Thymus (tissue), 14 donors: Measurements from ENCODE around the gene SLC1A4. TPM values are rescaled to one million over a fixed set of nuclear protein-coding genes. Genes with fewer than 3 reads are reported as not detected.

ENCODE experiments used
- DNase-seq, 9 donors: peaks; one replicate each; pipeline ENCODE4 v3.0.0-alpha.2; 2013; ENCODE audit warnings: low spot score in 9 of 9, low read depth in 6 of 9, missing footprints in 1 of 9
- H3K27ac ChIP-seq, 2 donors: one replicate each; pipeline ENCODE4 v1.5.1; 2013; ENCODE audit warnings: control low read depth in 1 of 2, low read depth in 1 of 2, low read length in 1 of 2, mild to moderate bottlenecking in 1 of 2, moderate library complexity in 1 of 2
- H3K27me3 ChIP-seq, 2 donors: one replicate each; pipeline ENCODE4 v1.5.1; 2013; ENCODE audit warnings: low read length in 1 of 2; ENCODE audit not compliant: control insufficient read depth in 2 of 2, insufficient read depth in 1 of 2
- H3K36me3 ChIP-seq, 2 donors: one replicate each; pipeline ENCODE4 v1.5.1; 2013; ENCODE audit warnings: low read length in 1 of 2, mild to moderate bottlenecking in 1 of 2, moderate library complexity in 1 of 2; ENCODE audit not compliant: control insufficient read depth in 2 of 2, insufficient read depth in 2 of 2
- H3K4me1 ChIP-seq, 2 donors: one replicate each; pipeline ENCODE4 v1.5.1; 2013; ENCODE audit warnings: low read length in 2 of 2; ENCODE audit not compliant: control insufficient read depth in 2 of 2, insufficient read depth in 2 of 2
- H3K4me3 ChIP-seq, 2 donors: one replicate each; pipeline ENCODE4 v1.5.1; 2013; ENCODE audit warnings: low read length in 2 of 2, control low read depth in 1 of 2, mild to moderate bottlenecking in 1 of 2
- H3K9me3 ChIP-seq, 2 donors: one replicate each; pipeline ENCODE4 v1.5.1; 2013; ENCODE audit warnings: low read length in 1 of 2, mild to moderate bottlenecking in 1 of 2; ENCODE audit not compliant: control insufficient read depth in 2 of 2, insufficient read depth in 1 of 2
- WGBS: extraction: QIAGEN DNeasy Blood & Tissue Kit; methylation state at CpG from one replicate; pipeline ENCODE4 v1.1.7; 2013; 5-methylcytosine and 5-hydroxymethylcytosine counted together
- long read RNA-seq, 10 donors: transcript quantifications; one replicate each; lab custom pipeline, GENCODE V29; 2026
- polyA plus RNA-seq: library from polyadenylated mRNA; stranded (reverse); fragments of 200-250 nt; gene quantifications from one replicate; pipeline ENCODE4 v1.2.3, GENCODE V29; 2013
- total RNA-seq: library from RNA; stranded (reverse); fragments of 120-200 nt; gene quantifications from one replicate; pipeline ENCODE4 v1.2.4, GENCODE V29; 2013
- donor health status: healthy.

SLC1A4 gene
- 12.5 TPM for total RNA-seq
- 4.9 TPM for polyA plus RNA-seq
- long read RNA-seq, donor 1: 0 reads
- long read RNA-seq, donor 2, full-length matches to known transcripts: 17 of 17 reads
- long read RNA-seq, donor 2, partial matches to known transcripts: 0 of 17 reads
- long read RNA-seq, donor 2, other reads (novel, unspliced or antisense): 0 of 17 reads
- long read RNA-seq, donor 3, full-length matches to known transcripts: 7 of 13 reads
- long read RNA-seq, donor 3, partial matches to known transcripts: 6 of 13 reads
- long read RNA-seq, donor 3, other reads (novel, unspliced or antisense): 0 of 13 reads
- long read RNA-seq, donor 4, full-length matches to known transcripts: 6 of 6 reads
- long read RNA-seq, donor 4, partial matches to known transcripts: 0 of 6 reads
- long read RNA-seq, donor 4, other reads (novel, unspliced or antisense): 0 of 6 reads
- long read RNA-seq, donor 5, full-length matches to known transcripts: 5 of 145 reads
- long read RNA-seq, donor 5, partial matches to known transcripts: 34 of 145 reads
- long read RNA-seq, donor 5, other reads (novel, unspliced or antisense): 106 of 145 reads
- long read RNA-seq, donor 6, full-length matches to known transcripts: 4 of 13 reads
- long read RNA-seq, donor 6, partial matches to known transcripts: 9 of 13 reads
- long read RNA-seq, donor 6, other reads (novel, unspliced or antisense): 0 of 13 reads
- long read RNA-seq, donor 7, full-length matches to known transcripts: 1 of 9 reads
- long read RNA-seq, donor 7, partial matches to known transcripts: 8 of 9 reads
- long read RNA-seq, donor 7, other reads (novel, unspliced or antisense): 0 of 9 reads
- long read RNA-seq, donor 8, full-length matches to known transcripts: 3 of 29 reads
- long read RNA-seq, donor 8, partial matches to known transcripts: 0 of 29 reads
- long read RNA-seq, donor 8, other reads (novel, unspliced or antisense): 26 of 29 reads
- long read RNA-seq, donor 9, full-length matches to known transcripts: 2 of 61 reads
- long read RNA-seq, donor 9, partial matches to known transcripts: 59 of 61 reads
- long read RNA-seq, donor 9, other reads (novel, unspliced or antisense): 0 of 61 reads
- long read RNA-seq, donor 10, full-length matches to known transcripts: 2 of 60 reads
- long read RNA-seq, donor 10, partial matches to known transcripts: 58 of 60 reads
- long read RNA-seq, donor 10, other reads (novel, unspliced or antisense): 0 of 60 reads

DNA sequence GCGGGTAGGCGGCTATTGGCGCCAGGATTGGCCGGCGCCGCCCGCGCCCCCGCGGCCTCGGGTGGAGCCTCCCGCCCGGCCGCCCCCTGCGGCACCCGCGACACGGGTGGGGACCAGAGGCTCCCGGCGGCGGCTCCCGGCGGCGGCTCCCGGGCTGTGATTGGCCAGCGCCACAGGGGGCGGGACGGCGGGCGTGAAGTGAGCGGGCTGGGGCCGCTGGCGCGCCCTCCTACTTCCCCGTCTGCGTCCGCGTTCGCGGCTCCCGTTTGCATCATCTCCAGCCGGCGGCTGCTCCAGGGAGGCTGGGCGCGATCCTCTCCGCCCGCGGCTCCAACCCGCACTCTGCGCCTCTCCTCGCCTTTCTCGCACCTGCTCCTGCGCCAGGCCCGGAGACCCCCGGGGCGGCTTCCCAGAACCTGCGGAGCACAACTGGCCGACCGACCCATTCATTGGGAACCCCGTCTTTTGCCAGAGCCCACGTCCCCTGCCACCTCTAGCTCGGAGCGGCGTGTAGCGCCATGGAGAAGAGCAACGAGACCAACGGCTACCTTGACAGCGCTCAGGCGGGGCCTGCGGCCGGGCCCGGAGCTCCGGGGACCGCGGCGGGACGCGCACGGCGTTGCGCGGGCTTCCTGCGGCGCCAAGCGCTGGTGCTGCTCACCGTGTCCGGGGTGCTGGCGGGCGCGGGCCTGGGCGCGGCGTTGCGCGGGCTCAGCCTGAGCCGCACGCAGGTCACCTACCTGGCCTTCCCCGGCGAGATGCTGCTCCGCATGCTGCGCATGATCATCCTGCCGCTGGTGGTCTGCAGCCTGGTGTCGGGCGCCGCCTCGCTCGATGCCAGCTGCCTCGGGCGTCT lies at the start of gene SLC1A4:
Gene SLC1A4, plus strand, starts transcription at position 274 of the 856 bp plus-strand sequence. Its CDS starts 245 bp downstream, at position 519.
- peak in 8 of 9 donors; percentile 55 to 90 (median 84) for DNase-seq
- peak within 1 kb of the TSS; percentile 82 to 85 for H3K4me3 ChIP-seq
- WGBS: under 1% methylated on average over 109 of the region's 109 CpGs
- peaks cover 0 to 8% of the 10 kb centered on the region in 2 donors for H3K27me3 ChIP-seq
- peaks cover 0 to 14% of the 10 kb centered on the region in 2 donors for H3K36me3 ChIP-seq
- H3K4me1 ChIP-seq: peaks cover 30 to 62% of the 10 kb centered on the region in 2 donors
- H3K9me3 ChIP-seq: no peaks in the 10 kb centered on the region
- peak within 1 kb of the TSS; percentile 82 to 86 for H3K27ac ChIP-seq

DNA sequence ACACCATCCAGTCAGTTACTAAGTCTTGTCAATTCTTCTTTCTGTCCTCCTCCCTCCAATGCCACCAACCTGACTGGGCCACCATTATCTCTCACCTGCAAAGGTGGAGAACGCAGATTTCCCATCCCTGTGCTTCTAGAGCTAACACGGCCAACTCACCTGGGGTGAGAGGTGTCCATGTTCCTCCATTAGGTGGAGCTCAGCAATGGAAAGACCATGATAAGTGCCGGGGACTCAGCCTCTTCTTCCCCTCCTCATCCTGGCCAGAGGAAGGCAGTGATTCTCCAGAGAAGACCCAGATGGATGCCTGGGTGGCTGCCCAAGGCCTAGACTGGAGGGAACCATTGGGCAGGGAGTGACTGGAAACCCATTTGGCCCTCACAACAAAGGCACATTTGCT lies 48.1 kb upstream of the SLC1A4 start:
- H3K36me3 ChIP-seq: no peaks in the 10 kb centered on the region
- WGBS: 99% methylated on average over 3 of the region's 3 CpGs

DNA sequence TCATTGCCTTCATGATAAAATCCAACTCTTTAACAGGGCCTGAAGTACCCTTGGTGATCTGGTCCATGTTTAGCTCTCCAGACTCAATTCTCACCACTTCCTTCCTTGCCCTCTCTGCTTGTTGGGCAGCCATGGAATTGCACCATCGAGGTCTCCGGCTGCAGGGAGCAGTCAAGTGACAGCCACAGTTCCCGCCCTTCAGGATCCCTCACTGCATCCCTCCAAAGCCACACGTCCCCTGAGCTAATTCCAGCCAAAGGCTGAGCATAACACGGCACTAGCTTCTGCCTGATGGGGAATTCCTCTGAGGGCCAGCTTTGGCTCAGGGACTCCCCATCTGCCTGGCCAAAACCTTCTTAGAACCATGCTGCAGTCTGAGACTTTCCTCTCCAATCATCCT lies 47.4 kb upstream of the SLC1A4 start:
- Histone ChIP-seq H3K4me3 (no peak overlapping the region), H3K27ac (no peak overlapping the region), H3K9me3 (no peaks in the 10 kb centered on the region), H3K4me1 (peaks cover 28 to 71% of the 10 kb centered on the region in 2 donors), H3K36me3 (no peaks in the 10 kb centered on the region), H3K27me3 (no peaks in the 10 kb centered on the region)
- WGBS: 75% methylated on average over 5 of the region's 5 CpGs
- no peak for DNase-seq

More for the DNA sequence above, 48.1 kb upstream of the SLC1A4 start:
- Histone ChIP-seq H3K4me1 (peaks cover 23 to 65% of the 10 kb centered on the region in 2 donors), H3K27me3 (no peaks in the 10 kb centered on the region), H3K27ac (no peak overlapping the region), H3K9me3 (no peaks in the 10 kb centered on the region), H3K4me3 (no peak overlapping the region)
- DNase-seq: no peak

DNA sequence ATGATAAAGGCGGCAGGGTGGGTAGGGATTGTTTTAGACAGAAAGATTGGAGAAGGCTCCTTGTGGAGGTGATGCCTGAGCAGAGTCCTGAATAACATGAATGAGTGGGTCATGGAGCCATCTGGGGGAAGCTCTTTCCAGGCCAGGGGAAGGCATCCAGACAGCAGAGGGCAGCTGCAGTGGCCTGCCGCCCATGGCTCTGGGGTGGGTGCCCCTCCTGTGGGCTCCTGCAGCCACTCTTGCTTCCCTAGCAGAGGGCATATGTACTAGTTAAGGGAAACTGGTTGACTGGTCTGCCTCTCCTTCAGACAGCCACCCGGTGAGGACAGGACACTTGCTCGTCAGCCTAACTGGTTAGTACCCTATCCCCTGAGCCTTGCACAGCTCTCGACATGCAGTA lies 46.5 kb upstream of the SLC1A4 start:
- H3K4me1 ChIP-seq: peaks cover 36 to 75% of the 10 kb centered on the region in 2 donors
- DNase-seq: no peak

DNA sequence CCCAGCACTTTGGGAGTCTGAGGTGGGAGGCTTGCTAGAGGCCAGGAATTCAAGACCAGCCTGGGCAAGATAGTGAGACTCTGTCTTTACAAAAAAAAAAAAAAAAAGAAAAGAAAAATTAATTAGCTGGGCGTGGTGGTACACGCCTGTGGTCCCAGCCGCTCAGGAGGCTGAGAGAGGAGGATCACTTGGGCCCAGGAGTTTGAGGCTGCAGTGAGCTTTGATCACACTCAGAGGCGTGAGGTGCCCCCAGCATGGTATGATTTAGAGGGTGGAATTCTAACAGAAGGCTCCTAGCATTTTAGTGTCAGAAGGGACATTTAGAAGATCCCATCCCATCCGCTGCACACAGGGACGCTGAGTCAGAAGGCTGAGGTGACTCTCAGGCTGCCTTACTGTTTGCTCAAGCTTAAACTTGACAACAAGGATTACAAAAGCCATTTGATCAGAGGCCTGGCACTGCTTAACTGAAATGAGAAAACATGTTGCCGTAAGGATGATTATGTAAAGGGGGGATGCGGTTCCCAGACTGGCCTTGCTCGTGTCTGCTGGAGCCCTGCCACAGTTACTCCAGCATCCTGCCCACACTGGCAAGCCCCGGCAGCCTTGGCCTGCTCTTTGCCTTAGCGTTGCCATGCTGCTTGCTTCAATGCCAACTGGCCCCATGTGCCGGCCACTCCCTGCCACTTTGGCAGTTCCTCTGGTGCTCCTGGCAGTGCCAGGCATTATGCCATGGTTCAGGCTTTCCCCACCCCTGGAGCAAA lies 45.6 kb upstream of the SLC1A4 start:
- no peaks in the 10 kb centered on the region for H3K36me3 ChIP-seq
- DNase-seq: no peak
- no peaks in the 10 kb centered on the region for H3K27me3 ChIP-seq
- peaks cover 38 to 70% of the 10 kb centered on the region in 2 donors for H3K4me1 ChIP-seq
- H3K9me3 ChIP-seq: peaks cover 0 to 4% of the 10 kb centered on the region in 2 donors
- whole genome bisulfite sequencing: 91% methylated on average over 12 of the region's 12 CpGs
- H3K4me3 ChIP-seq: no peak overlapping the region
- H3K27ac ChIP-seq: peak overlapping the region in 1 of 2 donors; percentile 36

More for the DNA sequence above, 46.5 kb upstream of the SLC1A4 start:
- H3K27me3 ChIP-seq: no peaks in the 10 kb centered on the region
- 95% methylated on average over 5 of the region's 5 CpGs for WGBS
- H3K4me3 ChIP-seq: no peak overlapping the region
- H3K36me3 ChIP-seq: no peaks in the 10 kb centered on the region
- peaks cover 0 to 1% of the 10 kb centered on the region in 2 donors for H3K9me3 ChIP-seq
- H3K27ac ChIP-seq: no peak overlapping the region

DNA sequence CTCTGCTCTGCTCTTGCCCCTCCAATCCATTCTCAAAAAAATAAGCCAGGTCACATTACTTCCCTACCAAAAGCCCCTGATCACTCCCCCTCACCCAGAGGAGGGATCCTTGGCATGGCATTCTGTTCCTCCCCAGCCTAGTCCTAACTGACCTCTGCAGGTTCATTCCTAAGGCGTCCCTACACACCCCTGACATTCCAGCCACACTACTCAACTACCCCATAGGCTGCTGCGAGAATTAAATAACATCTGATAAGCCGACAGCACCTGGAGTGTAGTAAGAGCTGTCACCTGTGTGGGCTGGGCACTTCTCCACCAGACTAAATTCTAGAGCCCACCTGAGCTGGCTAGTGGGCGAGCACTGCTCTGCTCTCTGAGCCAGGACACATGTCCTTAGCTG lies 44.7 kb upstream of the SLC1A4 start:
- H3K36me3 ChIP-seq: no peaks in the 10 kb centered on the region
- H3K27ac ChIP-seq: no peak overlapping the region
- H3K4me3 ChIP-seq: no peak overlapping the region
- no peak for DNase-seq
- peaks cover 0 to 4% of the 10 kb centered on the region in 2 donors for H3K9me3 ChIP-seq
- peaks cover 38 to 61% of the 10 kb centered on the region in 2 donors for H3K4me1 ChIP-seq
- WGBS: 90% methylated on average over 4 of the region's 4 CpGs
- no peaks in the 10 kb centered on the region for H3K27me3 ChIP-seq

DNA sequence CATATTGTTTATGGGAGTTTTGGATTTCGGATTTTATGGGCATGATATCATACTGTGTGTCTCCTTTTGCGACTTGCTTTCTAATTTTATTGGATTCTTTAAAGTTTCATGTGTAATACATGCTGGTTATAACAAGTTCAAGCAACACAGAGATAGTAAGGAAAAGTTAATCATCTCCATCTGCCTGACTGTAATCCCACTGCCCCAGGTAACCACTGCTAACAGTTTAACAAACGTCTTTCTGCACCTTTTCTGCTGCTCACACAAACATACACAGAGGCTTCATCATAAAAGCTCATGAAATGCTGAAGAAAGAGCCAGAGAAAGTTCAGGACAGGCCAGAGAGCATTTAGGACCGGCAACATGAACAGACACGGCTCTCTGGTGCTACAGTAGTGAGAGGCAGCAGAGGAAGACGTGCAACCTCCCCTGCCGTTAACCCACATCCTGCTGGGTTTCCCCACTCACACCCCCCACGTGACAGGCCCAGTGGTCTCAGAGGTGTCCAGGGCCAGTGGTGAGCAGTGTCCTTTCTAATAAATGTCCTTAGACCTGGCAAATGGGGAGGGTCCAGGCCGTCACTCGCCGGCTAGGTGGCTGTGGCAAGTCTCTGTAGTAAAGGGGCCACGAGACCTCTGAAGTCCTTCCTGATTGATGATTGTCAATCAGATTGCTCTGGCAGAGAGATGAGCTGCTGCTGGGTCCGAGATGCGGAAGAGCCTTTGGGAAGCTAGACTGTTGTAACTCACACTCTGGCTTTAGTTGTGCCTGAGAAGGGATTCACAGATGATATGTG lies 43.0 kb upstream of the SLC1A4 start:
- peaks cover 36 to 53% of the 10 kb centered on the region in 2 donors for H3K4me1 ChIP-seq
- WGBS: 22% methylated on average over 14 of the region's 14 CpGs
- peak overlapping the region; percentile 3 to 37 for H3K4me3 ChIP-seq
- peak; percentile 61 to 91 (median 75) for DNase-seq
- H3K27me3 ChIP-seq: no peaks in the 10 kb centered on the region
- peaks cover 0 to 4% of the 10 kb centered on the region in 2 donors for H3K9me3 ChIP-seq
- H3K27ac ChIP-seq: peak overlapping the region; percentile 82 to 92
- H3K36me3 ChIP-seq: no peaks in the 10 kb centered on the region
